Fibroblast of the aortic adventitia (primary cell): Measurements from ENCODE around the gene SEMA3G. TPM values are rescaled to one million over a fixed set of nuclear protein-coding genes. Genes with fewer than 3 reads are reported as not detected.

Experiments used
- DNase-seq: peaks from one replicate; pipeline ENCODE4 v3.0.0-alpha.2; 2010; ENCODE audit warnings: low read depth
- H3K4me3 ChIP-seq: 2 replicates; pipeline ENCODE4 v1.5.1; 2011; ENCODE audit warnings: low read depth, mild to moderate bottlenecking, control low read depth, low read length, moderate library complexity
- total RNA-seq: library from RNA; depleted of rRNA; stranded (reverse); fragments of >200 nt; gene quantifications from 2 replicates; pipeline ENCODE4 v1.2.3, GENCODE V29; 2012; ENCODE audit warnings: low replicate concordance
- TF ChIP-seq, protein P1 (sequence below): IDR thresholded peaks from 2 replicates; pipeline ENCODE4 v1.5.1; 2011; ENCODE audit warnings: mild to moderate bottlenecking, low read length, control low read depth, inconsistent platforms; ENCODE audit not compliant: insufficient read depth

The SEMA3G gene
- total RNA-seq, 1 donor, result not detected

DNA sequence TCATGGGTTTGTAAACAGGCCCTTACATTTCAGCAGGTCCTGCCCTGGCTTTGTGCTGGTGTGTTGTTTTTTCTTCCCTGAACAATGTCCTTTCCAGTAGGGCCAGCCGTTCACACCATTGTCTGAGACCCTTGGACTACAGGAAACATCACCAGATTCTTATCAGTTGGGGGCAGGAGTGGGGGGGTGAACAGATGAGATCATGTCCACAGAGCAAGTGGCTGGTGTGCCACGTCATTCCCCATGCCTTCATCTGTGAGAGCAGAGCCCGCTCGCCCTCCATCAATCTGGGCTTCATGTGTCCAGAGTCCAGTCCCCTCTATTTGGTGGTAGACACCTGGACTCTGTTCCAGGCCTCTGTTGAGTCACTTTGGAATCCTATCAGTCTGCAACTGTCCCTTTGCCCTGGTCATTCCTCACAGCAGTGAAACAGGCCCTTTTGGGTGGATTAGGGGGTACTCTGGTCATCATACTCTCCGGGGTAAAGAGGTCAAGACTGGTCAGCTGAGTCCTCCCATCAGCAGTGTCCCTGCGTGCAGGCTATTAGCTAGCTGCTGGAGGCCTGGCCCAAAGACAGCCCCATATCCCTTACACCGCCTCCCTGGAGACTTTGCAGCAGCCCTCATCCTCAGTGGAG is 15.0 kb downstream of the SEMA3G start:
- no peak for DNase-seq
- TF ChIP-seq, protein P1, sequence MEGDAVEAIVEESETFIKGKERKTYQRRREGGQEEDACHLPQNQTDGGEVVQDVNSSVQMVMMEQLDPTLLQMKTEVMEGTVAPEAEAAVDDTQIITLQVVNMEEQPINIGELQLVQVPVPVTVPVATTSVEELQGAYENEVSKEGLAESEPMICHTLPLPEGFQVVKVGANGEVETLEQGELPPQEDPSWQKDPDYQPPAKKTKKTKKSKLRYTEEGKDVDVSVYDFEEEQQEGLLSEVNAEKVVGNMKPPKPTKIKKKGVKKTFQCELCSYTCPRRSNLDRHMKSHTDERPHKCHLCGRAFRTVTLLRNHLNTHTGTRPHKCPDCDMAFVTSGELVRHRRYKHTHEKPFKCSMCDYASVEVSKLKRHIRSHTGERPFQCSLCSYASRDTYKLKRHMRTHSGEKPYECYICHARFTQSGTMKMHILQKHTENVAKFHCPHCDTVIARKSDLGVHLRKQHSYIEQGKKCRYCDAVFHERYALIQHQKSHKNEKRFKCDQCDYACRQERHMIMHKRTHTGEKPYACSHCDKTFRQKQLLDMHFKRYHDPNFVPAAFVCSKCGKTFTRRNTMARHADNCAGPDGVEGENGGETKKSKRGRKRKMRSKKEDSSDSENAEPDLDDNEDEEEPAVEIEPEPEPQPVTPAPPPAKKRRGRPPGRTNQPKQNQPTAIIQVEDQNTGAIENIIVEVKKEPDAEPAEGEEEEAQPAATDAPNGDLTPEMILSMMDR, result no peak
- H3K4me3 ChIP-seq, result no peak overlapping the region

DNA sequence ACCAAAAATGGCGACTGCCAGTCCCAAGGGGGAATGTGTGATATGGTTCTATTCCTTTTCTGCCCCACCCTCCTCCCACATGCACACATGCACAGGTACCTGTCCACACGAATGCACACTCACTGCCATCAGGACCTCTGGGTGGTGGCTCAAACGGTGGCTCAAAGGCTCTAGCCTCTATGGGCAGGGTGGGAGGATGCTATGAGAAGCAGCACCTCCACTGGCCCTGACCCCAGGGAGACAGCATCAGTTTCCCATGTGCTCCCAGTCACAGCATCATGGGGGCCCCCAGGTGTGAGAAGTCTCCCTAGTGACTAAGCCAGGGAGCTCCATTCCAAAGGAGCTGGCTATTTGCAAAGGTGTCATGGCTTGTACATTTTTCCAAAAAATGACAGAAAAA is 15.9 kb downstream of the SEMA3G start:
- no peak for DNase-seq
- TF ChIP-seq, protein P1, result no peak
- H3K4me3 ChIP-seq, result no peak overlapping the region

DNA sequence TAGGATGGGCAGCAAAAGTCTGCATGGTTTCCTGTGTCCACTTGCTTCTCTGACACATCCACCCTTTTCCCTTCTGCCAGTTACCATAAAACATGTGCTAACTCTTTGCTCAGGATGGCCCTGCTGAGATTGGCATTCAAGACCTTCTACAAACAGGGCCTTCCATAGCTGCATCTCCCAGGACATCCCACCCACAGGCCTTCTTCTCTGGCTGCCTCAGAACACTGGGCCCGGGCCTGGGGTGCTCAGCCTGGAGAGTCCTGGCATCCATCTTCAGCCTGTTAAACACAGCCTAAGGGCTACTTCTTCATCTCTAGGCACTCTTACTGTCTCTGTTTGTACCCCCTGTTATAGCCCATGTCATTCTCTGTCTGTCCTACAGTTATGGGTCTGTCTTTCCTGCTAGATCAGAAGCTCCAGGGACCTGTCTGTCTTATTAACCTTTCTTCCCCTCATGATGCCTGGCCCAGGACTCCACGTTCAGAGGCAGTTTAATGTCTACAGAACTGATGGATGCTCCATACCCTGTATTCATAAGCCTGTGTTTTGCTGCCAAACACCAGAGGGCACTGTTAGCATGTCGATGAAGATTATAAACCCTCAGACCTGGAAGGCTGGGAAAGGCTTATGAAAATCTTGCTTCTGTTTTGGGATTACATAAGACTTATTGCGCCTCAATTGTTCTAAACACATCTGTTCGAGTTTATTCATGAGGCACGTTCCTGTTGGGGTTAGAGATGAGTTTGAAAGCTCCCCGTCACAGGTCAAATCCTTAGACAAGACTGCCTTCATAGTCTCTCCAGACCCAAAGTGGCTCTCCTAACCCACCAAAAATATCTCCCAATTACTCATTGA is 16.5 kb downstream of the SEMA3G start:
- DNase-seq, result peak; percentile 91

DNA sequence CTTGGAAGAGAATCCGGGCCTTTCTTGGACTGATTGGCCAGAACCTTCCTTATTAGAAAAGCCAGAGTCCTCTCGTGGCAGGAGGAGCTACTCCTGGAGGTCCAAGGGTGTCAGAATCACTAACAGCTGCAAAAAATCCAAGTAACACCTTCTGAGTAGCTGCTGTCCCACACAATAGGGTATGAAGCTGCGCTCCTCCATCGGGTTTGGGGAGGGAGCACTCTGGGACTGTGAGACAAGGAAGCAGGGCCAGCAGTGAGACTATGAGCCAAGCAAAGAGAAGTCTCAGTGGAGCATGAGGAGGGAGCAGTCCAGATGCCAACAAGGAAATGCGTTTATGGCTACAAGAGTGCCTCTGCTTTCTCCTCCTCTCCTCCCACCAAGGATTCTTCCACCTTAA is 21.7 kb downstream of the SEMA3G start:
- H3K4me3 ChIP-seq, result no peak overlapping the region
- DNase-seq, result no peak
- TF ChIP-seq, protein P1, result no peak

More for the DNA sequence above, 16.5 kb downstream of the SEMA3G start:
- H3K4me3 ChIP-seq, result no peak overlapping the region
- TF ChIP-seq, protein P1, result peak; percentile 83

DNA sequence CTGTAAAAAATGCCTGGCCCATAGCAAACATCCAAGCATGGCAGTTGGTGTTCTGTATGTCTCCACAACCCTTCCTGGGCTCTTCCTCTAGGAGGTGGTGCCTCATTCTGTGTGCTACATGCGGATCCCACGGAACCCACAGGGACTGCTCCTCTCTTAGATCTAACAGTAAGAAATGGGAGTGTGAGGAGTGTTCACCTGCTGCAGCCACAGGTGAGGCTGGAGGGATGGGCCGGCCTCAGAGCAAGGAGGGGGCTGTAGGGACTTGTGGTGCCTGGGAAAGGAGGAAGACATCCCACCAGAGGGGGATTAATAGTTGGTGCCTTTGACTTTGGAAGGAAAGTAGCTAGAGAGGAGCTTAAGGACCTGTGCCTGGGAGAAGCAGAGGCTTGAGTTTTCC is 22.2 kb downstream of the SEMA3G start:
- no peak overlapping the region for H3K4me3 ChIP-seq
- TF ChIP-seq, protein P1, result no peak
- no peak for DNase-seq

DNA sequence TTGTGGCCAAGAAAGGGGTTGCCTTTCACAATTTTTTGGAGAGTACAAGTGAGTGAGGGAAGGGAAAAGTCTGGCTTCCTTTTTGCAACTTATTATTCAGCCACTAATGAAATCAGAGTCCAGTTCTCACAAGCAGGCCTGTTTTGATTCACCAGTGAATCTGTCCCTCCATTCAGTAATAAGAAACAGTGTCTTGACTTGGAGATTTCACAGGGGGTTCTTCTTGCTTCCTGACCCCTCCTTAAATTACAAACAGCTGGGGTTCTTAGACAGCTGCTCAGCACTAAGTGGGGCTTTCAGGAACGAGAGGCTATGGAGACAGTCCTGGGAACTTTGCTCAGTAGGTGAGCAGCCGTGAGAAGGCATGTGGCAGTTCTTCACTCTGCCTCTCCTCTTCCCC is 24.5 kb downstream of the SEMA3G start:
- no peak overlapping the region for H3K4me3 ChIP-seq
- DNase-seq, result no peak
- TF ChIP-seq, protein P1, result no peak
